Stimulated activated CD8-positive, alpha-beta memory T cell treated with anti-CD3 and anti-CD28 coated beads, Interleukin-4, amount 100 ng/mL, for 24 hours (primary cell): ENCODE data around the gene DCUN1D1.

Source experiments
- DNase-seq: peaks from one replicate; pipeline ENCODE4 v3.0.0-alpha.2; 2020; ENCODE audit warnings: low read depth

DCUN1D1 gene

DNA sequence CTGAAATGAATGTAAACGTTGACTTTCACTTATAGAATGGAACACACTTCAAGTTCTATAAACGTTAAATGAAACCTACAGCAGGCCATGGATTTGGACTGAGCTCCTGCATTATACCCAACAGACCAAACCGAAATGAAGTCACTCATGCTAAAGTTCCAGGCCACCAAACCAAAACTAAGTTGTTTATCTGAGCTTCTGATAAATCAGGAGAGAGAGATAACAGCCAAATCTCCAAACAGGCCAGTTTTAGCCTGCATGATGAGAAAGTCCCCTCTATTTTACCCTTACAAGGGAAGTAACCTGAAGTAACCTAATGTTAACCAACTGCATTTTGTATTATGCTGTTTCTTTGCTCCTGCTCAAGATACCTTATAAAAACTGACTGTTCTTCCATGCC is 44.5 kb downstream of the DCUN1D1 start:
- no peak for DNase-seq

GRCh38 chr3:182925944-182926337 is 54.4 kb downstream of the DCUN1D1 start:
- DNase-seq: no peak

DNA sequence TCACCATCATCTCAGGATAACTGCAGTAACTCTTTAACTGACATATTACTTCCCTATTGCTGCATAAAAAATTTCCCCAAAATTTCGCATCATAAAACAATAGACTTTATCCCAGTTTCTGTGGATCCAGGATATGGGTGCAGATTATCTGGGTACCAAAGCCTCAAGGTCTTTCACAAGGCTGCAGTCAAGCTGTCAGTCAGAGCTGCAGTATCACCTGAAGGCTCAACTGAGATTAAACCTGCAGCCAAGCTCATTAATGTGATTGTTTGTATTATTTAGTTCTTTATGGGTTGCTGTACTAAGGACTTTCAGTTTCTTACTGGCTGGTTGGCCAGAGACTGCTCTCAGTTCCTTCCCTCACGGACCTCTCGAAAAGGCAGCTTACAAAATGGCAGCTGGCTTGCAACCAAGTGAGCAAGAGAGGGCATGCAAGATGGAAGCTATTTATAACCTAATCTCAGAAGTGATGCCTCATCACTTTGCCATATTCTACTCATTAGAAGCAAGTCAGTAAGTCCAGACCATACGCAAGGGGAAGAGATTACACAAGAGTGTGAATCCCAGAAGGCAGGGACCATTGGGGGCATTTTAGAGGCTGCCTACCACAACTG is 54.9 kb downstream of the DCUN1D1 start:
- no peak for DNase-seq

DNA sequence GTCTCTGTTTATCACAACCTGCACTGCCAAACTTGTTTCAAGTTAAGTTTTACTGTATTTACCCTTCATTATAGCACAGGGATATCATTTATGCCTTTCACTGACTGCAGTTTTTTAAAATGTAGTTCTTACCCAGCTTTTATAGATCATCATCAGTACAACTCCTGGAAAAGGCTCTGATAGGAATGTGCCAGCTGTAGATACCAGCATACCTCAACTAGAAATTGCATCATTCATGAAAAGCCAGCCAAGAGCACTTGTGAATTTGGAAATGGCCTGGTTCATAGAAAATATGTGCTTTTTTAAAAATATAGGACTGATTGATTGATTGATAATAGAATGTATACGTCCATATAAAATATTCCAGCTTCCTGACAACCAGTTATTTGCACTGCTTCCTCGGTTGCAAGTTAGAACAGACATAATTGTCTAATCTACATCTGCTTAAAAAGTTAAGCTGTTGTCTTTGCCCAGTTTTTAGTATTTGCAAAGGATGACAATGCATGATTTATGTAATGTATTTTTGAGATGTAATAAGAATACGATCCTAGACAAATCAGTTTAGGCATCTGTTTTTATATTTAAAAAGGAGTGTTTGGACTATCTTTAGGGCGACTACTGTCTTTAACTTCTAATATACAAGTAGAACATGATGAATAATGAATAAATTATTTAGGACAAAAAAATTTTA is 58.5 kb downstream of the DCUN1D1 start:
- no peak for DNase-seq

GRCh38 chr3:182920515-182921084 is 59.7 kb downstream of the DCUN1D1 start:
- no peak for DNase-seq

DNA sequence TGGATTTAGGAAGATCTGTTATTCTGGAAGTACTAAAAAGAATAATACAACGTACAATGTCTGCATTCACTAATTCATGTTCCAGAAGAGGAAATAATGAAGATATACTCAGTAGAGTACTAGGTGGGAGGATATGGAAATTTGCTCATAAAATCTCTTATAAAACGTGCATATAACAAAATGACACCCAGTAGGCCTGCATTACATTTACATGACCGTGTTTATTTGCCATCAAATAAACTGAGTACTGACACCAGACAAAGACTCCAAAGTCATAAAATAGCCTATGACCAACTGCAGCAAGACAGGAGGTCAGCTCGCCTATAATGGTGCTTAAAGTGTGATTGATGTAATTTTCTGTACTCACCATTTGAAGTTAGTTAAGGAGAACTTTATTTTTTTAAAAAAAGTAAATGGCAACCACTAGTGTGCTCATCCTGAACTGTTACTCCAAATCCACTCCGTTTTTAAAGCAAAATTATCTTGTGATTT is 60.4 kb downstream of the DCUN1D1 start:
- no peak for DNase-seq

- no peak for DNase-seq
Measured at GRCh38 chr3:182917134-182917533, 63.2 kb downstream of the DCUN1D1 start.

DNA sequence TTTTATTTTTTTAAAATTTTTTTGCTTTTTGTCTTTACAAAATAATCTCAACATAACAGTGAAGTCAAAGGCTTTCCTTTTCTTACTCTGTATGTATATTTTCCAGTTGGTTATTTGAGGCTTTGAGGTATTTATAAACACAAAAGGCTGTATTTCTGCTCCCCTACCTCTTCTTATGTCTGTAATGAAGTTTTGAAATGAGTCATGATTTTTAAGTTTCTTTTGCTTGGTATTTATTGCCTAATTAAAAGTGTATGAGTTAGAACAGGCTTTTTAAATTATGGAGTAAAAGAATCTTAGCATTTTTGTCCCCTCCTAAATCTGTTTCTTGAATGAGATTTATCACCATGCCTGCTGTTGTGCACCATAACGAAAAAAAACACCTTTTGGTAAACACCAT is 66.0 kb downstream of the DCUN1D1 start:
- no peak for DNase-seq

GRCh38 chr3:182913889-182914288 is 66.4 kb downstream of the DCUN1D1 start:
- DNase-seq: no peak

DNA sequence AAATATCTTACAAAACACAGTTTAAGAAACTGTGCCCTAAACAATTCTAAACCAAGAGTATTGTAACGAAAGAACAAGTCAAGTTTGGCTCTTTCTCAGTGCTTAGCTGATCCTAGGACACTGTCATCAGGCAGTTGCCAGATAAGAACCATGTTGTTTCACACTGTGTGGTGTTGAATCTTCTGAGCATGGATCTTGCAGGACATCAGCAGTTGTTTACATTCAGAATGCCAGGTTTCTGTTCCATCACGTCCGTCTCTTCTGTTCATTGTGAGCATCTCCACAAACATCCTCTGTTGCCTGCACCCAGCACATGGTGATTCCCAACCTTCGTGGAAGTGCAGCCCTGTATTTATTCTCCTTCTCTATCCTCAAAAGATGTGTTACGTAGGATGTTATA is 67.9 kb downstream of the DCUN1D1 start:
- DNase-seq: no peak

- DNase-seq: no peak
Measured at GRCh38 chr3:182911782-182912111, 68.6 kb downstream of the DCUN1D1 start.

- DNase-seq: no peak
Measured at GRCh38 chr3:182910936-182911781, 69.2 kb downstream of the DCUN1D1 start.

DNA sequence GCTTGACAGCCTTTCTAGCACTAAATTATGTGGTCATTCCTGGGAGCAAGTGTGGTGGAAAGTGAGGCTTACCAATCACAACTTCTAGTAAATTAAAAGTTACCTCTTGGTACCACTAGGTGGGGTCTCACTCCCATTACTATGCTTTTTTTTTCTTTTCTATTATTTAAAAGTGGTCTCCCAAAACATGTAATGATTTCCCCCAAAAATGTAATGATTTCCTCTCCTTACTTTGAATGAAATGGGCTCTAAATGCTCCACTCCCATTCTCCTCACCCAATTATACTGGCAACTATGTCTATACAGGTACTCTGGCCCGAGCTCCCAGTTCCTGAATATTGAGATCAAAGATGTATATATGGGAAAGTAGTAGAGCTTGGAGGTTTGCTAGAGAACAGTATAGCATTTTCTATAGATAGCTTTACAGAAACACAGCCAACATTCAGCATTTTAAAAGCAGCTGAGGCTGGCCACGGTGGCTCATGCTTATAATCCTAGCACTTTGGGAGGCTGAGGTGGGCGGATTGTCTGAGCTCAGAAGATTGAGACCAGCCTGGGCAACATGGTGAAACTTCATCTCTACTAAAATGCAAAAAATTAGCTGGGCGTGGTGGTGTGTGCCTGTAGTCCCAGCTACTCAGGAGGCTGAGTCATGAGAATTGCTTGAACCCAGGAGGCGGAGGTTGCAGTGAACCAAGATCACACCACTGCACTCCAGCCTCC is 70.9 kb downstream of the DCUN1D1 start:
- no peak for DNase-seq

GRCh38 chr3:182908471-182908870 is 71.9 kb downstream of the DCUN1D1 start:
- no peak for DNase-seq

GRCh38 chr3:182906036-182906435 is 74.3 kb downstream of the DCUN1D1 start:
- DNase-seq: no peak

DNA sequence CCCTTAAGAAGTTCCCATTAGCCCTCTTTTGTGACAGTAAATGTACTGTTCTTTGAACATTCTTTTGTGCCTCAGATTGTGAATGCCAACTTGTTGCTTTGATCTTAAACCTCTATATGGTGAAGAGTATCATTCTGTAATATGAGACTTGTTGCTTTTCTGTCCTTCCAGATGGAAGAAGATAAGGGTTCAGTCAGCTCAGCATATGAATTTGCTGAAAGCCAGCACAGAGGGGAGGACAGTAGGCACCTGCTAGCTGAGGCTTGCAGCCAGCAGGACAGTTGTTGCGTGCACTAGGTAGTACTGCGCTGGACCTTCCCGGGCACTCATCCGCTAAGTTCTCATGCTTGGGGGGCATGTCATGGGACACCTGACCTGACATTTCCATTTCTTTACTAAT is 74.7 kb downstream of the DCUN1D1 start:
- DNase-seq: no peak

DNA sequence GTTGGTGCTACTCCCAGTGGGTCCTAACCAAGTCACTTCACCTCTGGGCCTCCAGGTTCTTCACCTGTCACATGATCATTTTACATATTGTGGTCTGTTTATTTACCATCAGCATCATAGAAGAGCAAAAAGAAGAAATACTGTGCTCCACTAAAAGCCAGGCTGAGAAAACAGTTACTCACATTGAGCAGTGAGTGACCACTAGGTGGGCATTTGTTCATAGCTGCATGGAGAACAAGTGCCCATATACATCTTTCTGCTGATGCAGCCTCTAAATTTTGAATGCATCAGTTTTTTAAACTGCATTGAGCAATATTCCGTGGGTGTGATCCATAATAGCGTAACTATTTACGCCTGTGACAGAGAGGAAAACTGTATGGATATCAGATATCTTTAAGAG is 76.2 kb downstream of the DCUN1D1 start:
- DNase-seq: no peak

- no peak for DNase-seq
Measured at GRCh38 chr3:182902236-182902635, 78.1 kb downstream of the DCUN1D1 start.

GRCh38 chr3:182896553-182896952 is 83.8 kb downstream of the DCUN1D1 start:
- no peak for DNase-seq

DNA sequence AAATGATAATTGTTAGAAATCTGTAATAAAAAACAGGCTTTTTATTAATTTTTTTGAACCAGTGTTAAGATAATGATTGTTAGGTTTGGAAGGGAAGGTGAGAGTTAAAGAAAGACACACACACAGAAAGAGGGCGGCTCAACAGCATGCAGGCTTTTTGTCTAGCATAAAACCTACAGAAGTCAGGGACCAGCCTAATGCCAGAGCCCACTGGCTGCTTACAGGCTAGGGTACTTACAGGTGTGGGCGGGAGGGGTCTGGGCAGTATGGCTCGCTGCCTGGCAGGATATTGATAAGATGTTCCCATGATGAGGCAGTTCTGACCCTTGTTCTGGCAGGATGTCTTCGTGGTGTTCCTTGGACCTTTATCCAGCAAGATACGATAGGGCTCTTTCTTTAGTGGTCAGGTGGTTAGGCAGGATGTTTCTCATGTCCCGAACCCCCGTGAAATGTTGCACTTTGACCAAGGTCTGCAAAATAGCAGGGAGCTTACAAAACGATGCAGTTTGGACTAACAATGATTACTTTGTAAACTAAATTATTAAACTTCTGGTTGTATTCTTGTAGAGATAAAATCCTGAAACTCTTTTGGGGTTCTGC is 84.7 kb downstream of the DCUN1D1 start:
- DNase-seq: no peak

DNA sequence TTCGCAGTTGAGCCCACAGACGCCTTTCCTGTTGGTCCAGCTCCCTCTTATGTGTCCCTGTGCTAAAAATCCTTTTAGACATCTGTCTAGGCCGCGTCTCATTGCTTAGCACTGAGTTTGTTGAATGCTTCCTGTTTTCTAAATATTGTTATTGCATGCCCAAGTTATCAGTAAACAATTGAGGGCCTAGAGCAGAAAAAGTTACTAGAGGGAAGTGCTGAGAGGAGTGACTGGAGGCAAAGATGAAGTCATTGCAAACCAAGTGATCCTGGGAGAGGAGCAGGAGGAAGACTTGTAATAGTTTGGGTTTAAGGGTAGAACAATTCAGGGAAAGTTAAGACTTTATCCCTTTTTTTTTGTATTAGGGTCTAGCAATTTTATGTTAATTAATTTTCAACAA is 88.1 kb downstream of the DCUN1D1 start:
- DNase-seq: no peak

DNA sequence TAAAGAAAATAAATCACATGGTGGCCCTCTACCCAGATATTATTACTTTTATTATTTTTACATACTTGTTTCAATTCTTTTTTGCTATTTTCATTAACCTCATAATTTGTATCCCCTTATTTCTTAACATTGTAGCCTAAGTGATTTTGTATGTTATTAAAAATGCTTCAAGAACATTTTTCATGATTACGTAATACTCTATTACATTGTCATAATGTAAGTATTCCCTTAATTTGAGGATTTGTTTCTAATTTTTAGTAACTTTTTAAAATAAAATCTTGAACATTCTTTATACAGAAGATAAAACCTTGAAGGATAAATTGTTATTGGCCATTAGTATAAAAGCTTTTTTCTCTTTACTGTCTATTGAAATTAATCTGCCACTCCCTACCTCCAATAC is 89.0 kb downstream of the DCUN1D1 start:
- DNase-seq: no peak
